Anterior cingulate cortex (tissue), 58 donors: ENCODE results near the gene EPHX1.
A peak's percentile ranks its signal among the peaks of the same experiment; 100 is the strongest.

Source experiments
- DNase-seq, 58 donors: peaks; one replicate each; lab custom pipeline; 2025; lab: John Stamatoyannopoulos, UW

The EPHX1 gene

GRCh38 chr1:225855503-225856300, 45.8 kb downstream of the EPHX1 start:
- peak in 7 of 58 donors; percentile 16 to 51 (median 34) for DNase-seq

GRCh38 chr1:225857256-225857655, 47.3 kb downstream of the EPHX1 start:
- peak in 17 of 58 donors; percentile 23 to 76 (median 38) for DNase-seq

- DNase-seq, result no peak
Observed at GRCh38 chr1:225859151-225859550, 49.2 kb downstream of the EPHX1 start.

DNA sequence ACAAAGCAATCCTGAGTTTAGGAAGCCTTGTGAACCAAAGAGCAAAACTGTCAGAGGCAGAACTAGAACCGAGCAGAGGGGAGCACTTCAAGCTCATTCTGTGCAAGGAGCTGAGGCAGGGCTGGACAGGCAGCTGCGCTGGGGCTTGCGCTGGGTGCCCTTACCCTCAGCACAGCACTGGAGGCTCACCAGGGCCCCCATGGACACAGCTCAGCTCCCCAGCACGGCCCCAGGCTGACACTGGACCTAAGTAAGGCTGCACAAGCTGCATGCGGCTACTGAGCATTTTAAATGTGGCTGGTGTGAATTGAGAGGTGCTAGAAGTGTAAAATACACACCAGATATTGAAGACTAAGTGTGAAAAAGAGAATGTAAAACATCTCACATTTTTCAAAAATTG, 50.2 kb downstream of the EPHX1 start:
- no peak for DNase-seq

- DNase-seq, result no peak
Observed at GRCh38 chr1:225860876-225861441, 51.0 kb downstream of the EPHX1 start.

DNA sequence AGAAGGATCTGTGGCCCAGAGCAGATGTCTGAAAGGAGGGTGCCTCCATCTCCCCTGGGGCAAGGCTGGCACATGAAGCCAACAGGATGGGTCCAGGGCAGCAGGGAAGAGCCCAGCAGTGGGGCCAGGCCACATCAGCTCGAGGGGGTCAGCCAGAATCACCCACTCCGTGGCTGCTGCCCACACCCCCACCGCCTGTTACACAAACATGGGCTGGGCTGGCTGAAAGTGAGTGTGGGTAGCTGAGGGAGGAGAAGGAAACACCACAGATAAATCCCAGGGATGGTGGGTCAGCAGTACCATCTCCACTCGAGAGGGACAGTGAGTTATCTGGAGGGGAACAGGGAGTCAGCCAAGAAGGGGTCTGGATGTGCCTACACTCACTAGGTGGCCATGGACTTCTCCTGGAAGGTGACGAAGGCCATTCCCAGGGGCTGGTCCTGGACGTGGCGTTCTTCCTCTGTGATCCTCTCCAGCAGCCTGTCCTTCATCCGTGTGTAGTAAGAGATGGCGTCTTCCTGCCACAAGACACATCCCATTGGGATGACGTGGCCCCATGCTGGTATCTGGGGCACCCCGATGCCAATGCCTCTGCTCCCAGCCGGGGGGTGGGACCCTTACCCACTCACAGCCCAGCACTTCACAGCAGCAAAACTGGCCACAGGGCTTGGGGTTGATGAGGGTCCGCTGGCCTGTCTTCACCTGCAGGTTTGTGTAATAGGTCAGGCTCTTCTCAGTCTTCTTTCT, 52.1 kb downstream of the EPHX1 start:
- no peak for DNase-seq

- DNase-seq, result no peak
Observed at GRCh38 chr1:225862581-225862950, 52.6 kb downstream of the EPHX1 start.

DNA sequence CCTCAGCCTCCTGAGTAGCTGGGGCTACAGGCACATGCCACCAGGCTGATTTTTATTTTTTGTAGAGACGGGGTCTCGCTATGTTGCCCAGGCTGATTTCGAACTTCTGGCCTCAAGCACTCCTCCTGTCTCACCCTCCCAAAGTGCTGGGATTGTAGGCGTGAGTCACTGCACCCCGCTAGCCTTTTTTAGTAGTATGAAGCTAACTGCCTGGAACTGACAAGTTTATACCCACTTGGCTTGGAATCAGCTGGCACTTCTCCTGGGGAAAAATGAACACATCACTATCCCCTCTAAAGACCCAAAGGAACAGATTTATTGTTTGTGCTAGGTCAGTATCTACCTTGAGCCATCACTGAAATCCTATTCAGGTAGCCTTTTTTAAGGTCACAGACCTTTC, 53.2 kb downstream of the EPHX1 start:
- DNase-seq, result no peak

DNA sequence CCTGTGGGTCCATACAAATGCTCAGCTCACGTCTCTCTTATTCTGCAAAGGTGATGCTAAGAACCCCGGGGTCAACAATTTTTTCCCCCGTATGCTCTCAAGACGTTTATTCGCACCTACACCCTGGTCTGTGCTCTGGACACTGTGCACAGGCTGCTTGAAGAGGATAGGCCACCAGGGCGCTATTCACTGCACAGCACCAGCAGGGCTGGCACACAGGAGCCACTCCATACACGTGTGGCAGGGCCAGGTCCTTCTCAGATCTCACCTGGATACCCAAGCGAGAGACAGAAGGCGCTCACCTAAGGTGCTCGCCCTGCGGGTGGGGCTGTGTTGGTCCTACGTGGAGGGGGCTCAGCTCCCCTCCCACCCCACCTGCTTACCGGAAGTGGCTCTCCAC, 55.6 kb downstream of the EPHX1 start:
- no peak for DNase-seq

GRCh38 chr1:225866061-225866837, 56.3 kb downstream of the EPHX1 start:
- no peak for DNase-seq

DNA sequence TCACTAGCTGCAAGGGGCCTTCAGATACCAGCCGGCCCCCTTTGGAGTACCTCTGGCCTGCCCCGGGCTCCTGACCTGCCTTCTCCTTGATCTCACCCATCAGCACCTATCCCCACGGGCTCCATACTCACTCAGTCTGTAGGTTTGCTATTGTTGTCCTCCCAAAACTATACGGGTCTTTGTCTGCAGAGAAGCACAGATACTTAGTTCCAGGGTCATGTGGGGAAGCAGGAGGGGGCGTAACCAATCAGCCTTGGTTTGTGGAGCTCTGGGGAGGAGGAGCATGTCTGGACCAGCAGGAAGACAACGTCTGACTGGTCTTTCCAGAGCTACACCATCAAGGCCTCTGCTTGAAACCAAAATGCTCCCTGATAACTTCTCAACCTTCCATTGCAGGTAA, 57.1 kb downstream of the EPHX1 start:
- peak in 2 of 58 donors; percentile 21 to 23 for DNase-seq

- DNase-seq, result no peak
Observed at GRCh38 chr1:225868631-225869330, 58.9 kb downstream of the EPHX1 start.

DNA sequence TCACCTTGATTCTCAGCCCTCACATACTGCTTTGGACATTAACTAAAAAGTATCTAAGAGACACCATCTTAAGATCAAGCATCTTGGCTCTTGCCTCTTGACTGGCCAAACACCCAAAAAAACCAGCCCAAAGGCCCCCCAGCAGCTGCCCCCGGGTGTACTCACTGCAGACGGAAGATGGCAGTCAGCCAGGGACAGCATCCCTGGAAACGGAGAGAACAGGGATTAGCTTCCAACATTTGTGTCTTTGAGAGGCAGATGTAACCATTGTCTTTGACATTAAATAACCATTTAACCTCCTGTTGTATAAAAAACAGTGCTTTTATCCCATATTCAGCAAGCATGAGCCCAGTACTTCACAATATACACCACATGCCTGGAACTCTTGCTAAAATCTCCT, 61.0 kb downstream of the EPHX1 start:
- peak in 16 of 58 donors; percentile 13 to 61 (median 30) for DNase-seq

DNA sequence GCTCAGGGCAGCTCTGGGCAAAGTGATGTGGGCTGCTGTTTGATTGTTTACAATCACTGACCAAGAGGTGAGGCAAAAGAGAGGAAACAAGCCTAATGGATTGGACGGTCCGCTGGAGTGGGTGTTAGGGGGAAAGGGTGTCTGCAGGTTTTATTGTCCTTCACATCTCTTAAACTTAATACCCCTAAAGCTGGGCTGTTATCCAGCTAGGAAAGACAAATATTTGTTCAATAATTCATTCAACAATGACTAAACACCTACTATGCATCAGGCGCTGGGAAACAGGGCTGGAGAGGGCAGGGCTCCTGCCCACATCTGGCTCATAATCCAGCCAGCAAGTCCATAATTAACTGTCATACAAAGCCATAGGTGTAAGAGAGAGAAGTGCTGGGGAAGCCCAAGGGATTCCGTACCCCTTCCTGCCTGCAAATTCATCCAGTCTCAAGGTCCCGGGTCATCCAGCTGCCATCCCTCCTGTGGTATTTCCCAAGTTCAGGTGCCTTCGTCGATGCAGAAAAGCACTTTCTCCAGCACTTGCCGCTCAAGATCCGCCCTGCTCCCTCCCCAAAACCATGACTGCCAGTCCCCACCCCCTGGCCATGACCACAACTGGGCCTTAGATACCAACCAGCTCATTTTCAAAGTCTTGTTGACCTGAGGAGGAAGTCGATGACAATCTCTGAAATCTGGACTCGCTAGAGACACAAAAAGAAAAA, 61.6 kb downstream of the EPHX1 start:
- DNase-seq, result no peak

- no peak for DNase-seq
Observed at GRCh38 chr1:225872075-225872430, 62.1 kb downstream of the EPHX1 start.

DNA sequence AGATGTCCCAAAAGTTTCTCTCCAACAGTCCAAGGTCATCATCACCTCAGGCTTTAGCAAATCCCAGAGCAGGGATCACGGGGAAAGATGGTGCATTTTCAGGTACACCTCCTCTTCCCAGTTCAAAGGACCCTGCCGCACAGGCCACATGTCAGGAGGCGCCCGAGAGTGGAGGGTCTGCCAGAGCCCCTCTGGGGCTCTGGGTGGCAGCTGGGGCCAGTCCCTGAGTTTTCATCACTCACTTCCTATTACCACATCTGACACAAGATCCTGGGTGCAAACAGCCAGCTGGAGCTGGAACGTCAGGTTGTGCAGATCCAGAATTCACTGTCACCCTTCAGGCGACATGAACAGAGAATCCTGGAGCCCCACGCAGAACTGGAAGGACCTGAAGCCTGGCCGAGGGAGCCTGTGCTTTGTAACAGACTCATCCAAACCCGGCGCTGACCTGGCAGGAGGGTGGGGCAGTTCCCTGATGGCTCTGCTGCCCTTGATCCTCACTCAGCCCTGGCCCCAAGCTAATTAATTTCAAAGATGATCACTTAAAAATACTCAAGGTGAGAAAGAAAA, 63.4 kb downstream of the EPHX1 start:
- DNase-seq, result no peak

GRCh38 chr1:225874431-225874830, 64.5 kb downstream of the EPHX1 start:
- DNase-seq, result no peak

- no peak for DNase-seq
Observed at GRCh38 chr1:225875044-225875815, 65.3 kb downstream of the EPHX1 start.
